ENCODE results near the gene NUDT12. TPM values are rescaled to one million over a fixed set of nuclear protein-coding genes. Genes with fewer than 3 reads are reported as not detected.

Gene NUDT12
- total RNA-seq, 1 experiment from 2014 or later = not detected

- H3K9me3 ChIP-seq (ENCODE audit: low read length) = no peaks in the 10 kb centered on the region
- no peak for DNase-seq
- H3K27me3 ChIP-seq (ENCODE audit: low read length) = no peaks in the 10 kb centered on the region
- H3K4me3 ChIP-seq (ENCODE audit: low read length) = no peak overlapping the region
- no peaks in the 10 kb centered on the region for H3K79me2 ChIP-seq (ENCODE audit: low read length)
- no peaks in the 10 kb centered on the region for H3K9me2 ChIP-seq (replicated peaks; ENCODE audit: insufficient read depth, low read length)
- H3K27ac ChIP-seq (ENCODE audit: low read length) = no peak overlapping the region
- H3K9ac ChIP-seq (ENCODE audit: low read length) = no peak overlapping the region
- H4K20me1 ChIP-seq (ENCODE audit: insufficient read depth, low read depth, low read length) = no peaks in the 10 kb centered on the region
- H2AFZ ChIP-seq (ENCODE audit: low read length) = no peak overlapping the region
- no peaks in the 10 kb centered on the region for H3K4me1 ChIP-seq (ENCODE audit: low read length)
- H3K36me3 ChIP-seq (ENCODE audit: insufficient read depth, low read length) = no peaks in the 10 kb centered on the region
- no peak overlapping the region for H3K4me2 ChIP-seq (ENCODE audit: low read depth, low read length, poor library complexity, severe bottlenecking)
Observed at GRCh38 chr5:103532086-103532734, 30.4 kb downstream of the NUDT12 start.

- Histone ChIP-seq H3K4me2 (ENCODE audit: low read depth, low read length, poor library complexity, severe bottlenecking) (no peak overlapping the region), H3K36me3 (ENCODE audit: insufficient read depth, low read length) (no peaks in the 10 kb centered on the region), H2AFZ (ENCODE audit: low read length) (no peak overlapping the region), H3K4me3 (ENCODE audit: low read length) (no peak overlapping the region), H3K4me1 (ENCODE audit: low read length) (no peaks in the 10 kb centered on the region), H3K27me3 (ENCODE audit: low read length) (no peaks in the 10 kb centered on the region), H3K79me2 (ENCODE audit: low read length) (no peaks in the 10 kb centered on the region), H3K9me3 (ENCODE audit: low read length) (no peaks in the 10 kb centered on the region), H3K27ac (ENCODE audit: low read length) (no peak overlapping the region), H4K20me1 (ENCODE audit: insufficient read depth, low read depth, low read length) (no peaks in the 10 kb centered on the region), H3K9me2 (replicated peaks; ENCODE audit: insufficient read depth, low read length) (no peaks in the 10 kb centered on the region), H3K9ac (ENCODE audit: low read length) (no peak overlapping the region)
- DNase-seq = no peak
Observed at GRCh38 chr5:103526164-103526915, 36.2 kb downstream of the NUDT12 start.

DNA sequence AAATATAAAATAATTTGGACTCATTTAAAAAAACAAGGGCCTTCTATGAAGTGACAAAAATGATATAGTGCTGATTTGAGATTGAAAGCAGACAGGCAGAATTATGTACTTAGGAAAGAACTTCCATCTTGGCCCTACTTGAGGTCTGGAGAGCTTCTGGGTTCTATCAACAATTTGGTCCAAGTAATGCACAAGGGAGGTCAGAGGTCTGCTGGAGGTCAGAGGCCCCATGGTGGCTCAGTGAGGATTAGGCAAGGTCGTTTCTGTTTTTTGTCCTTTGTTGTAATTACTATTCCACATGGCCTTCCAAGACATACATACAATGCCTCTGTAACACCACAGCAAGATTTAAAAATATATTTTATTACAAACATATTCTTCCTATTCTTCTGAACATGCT lies 37.2 kb downstream of the NUDT12 start:
- Histone ChIP-seq H3K27ac (ENCODE audit: low read length) (no peak overlapping the region), H3K27me3 (ENCODE audit: low read length) (no peaks in the 10 kb centered on the region)

GRCh38 chr5:103523319-103523718 lies 39.3 kb downstream of the NUDT12 start:
- DNase-seq = no peak
- no peak overlapping the region for H2AFZ ChIP-seq (ENCODE audit: low read length)
- H3K4me1 ChIP-seq (ENCODE audit: low read length) = no peaks in the 10 kb centered on the region
- no peak overlapping the region for H3K27ac ChIP-seq (ENCODE audit: low read length)
- H4K20me1 ChIP-seq (ENCODE audit: insufficient read depth, low read depth, low read length) = no peaks in the 10 kb centered on the region
- H3K36me3 ChIP-seq (ENCODE audit: insufficient read depth, low read length) = no peaks in the 10 kb centered on the region
- no peaks in the 10 kb centered on the region for H3K9me2 ChIP-seq (replicated peaks; ENCODE audit: insufficient read depth, low read length)
- H3K9ac ChIP-seq (ENCODE audit: low read length) = no peak overlapping the region
- no peak overlapping the region for H3K4me2 ChIP-seq (ENCODE audit: low read depth, low read length, poor library complexity, severe bottlenecking)
- H3K79me2 ChIP-seq (ENCODE audit: low read length) = no peaks in the 10 kb centered on the region
- no peak overlapping the region for H3K4me3 ChIP-seq (ENCODE audit: low read length)
- no peaks in the 10 kb centered on the region for H3K9me3 ChIP-seq (ENCODE audit: low read length)
- no peaks in the 10 kb centered on the region for H3K27me3 ChIP-seq (ENCODE audit: low read length)

More for the DNA sequence above, 37.2 kb downstream of the NUDT12 start:
- Histone ChIP-seq H3K4me2 (ENCODE audit: low read depth, low read length, poor library complexity, severe bottlenecking) (no peak overlapping the region), H3K9ac (ENCODE audit: low read length) (no peak overlapping the region), H3K9me3 (ENCODE audit: low read length) (no peaks in the 10 kb centered on the region), H4K20me1 (ENCODE audit: insufficient read depth, low read depth, low read length) (no peaks in the 10 kb centered on the region), H3K9me2 (replicated peaks; ENCODE audit: insufficient read depth, low read length) (no peaks in the 10 kb centered on the region), H2AFZ (ENCODE audit: low read length) (no peak overlapping the region), H3K4me1 (ENCODE audit: low read length) (no peaks in the 10 kb centered on the region), H3K4me3 (ENCODE audit: low read length) (no peak overlapping the region), H3K36me3 (ENCODE audit: insufficient read depth, low read length) (no peaks in the 10 kb centered on the region), H3K79me2 (ENCODE audit: low read length) (no peaks in the 10 kb centered on the region)
- no peak for DNase-seq

GRCh38 chr5:103522586-103522985 lies 40.0 kb downstream of the NUDT12 start:
- Histone ChIP-seq H3K4me3 (ENCODE audit: low read length) (no peak overlapping the region), H3K9ac (ENCODE audit: low read length) (no peak overlapping the region), H3K27ac (ENCODE audit: low read length) (no peak overlapping the region), H3K9me2 (replicated peaks; ENCODE audit: insufficient read depth, low read length) (no peaks in the 10 kb centered on the region), H3K4me1 (ENCODE audit: low read length) (no peaks in the 10 kb centered on the region), H3K9me3 (ENCODE audit: low read length) (no peaks in the 10 kb centered on the region), H2AFZ (ENCODE audit: low read length) (no peak overlapping the region), H3K79me2 (ENCODE audit: low read length) (no peaks in the 10 kb centered on the region), H3K4me2 (ENCODE audit: low read depth, low read length, poor library complexity, severe bottlenecking) (no peak overlapping the region), H3K27me3 (ENCODE audit: low read length) (no peaks in the 10 kb centered on the region), H3K36me3 (ENCODE audit: insufficient read depth, low read length) (no peaks in the 10 kb centered on the region), H4K20me1 (ENCODE audit: insufficient read depth, low read depth, low read length) (no peaks in the 10 kb centered on the region)
- no peak for DNase-seq

GRCh38 chr5:103519550-103519949 lies 43.0 kb downstream of the NUDT12 start:
- Histone ChIP-seq H3K9ac (ENCODE audit: low read length) (no peak overlapping the region), H3K4me2 (ENCODE audit: low read depth, low read length, poor library complexity, severe bottlenecking) (no peak overlapping the region), H2AFZ (ENCODE audit: low read length) (no peak overlapping the region), H4K20me1 (ENCODE audit: insufficient read depth, low read depth, low read length) (no peaks in the 10 kb centered on the region), H3K36me3 (ENCODE audit: insufficient read depth, low read length) (no peaks in the 10 kb centered on the region), H3K4me1 (ENCODE audit: low read length) (no peaks in the 10 kb centered on the region), H3K79me2 (ENCODE audit: low read length) (no peaks in the 10 kb centered on the region), H3K4me3 (ENCODE audit: low read length) (no peak overlapping the region), H3K9me2 (replicated peaks; ENCODE audit: insufficient read depth, low read length) (no peaks in the 10 kb centered on the region), H3K9me3 (ENCODE audit: low read length) (no peaks in the 10 kb centered on the region), H3K27ac (ENCODE audit: low read length) (no peak overlapping the region), H3K27me3 (ENCODE audit: low read length) (no peaks in the 10 kb centered on the region)
- no peak for DNase-seq

GRCh38 chr5:103514371-103514770 lies 48.2 kb downstream of the NUDT12 start:
- Histone ChIP-seq H4K20me1 (ENCODE audit: insufficient read depth, low read depth, low read length) (no peaks in the 10 kb centered on the region), H2AFZ (ENCODE audit: low read length) (no peak overlapping the region), H3K4me2 (ENCODE audit: low read depth, low read length, poor library complexity, severe bottlenecking) (no peak overlapping the region), H3K4me3 (ENCODE audit: low read length) (no peak overlapping the region), H3K27me3 (ENCODE audit: low read length) (no peaks in the 10 kb centered on the region), H3K36me3 (ENCODE audit: insufficient read depth, low read length) (no peaks in the 10 kb centered on the region), H3K9ac (ENCODE audit: low read length) (no peak overlapping the region), H3K4me1 (ENCODE audit: low read length) (no peaks in the 10 kb centered on the region), H3K79me2 (ENCODE audit: low read length) (no peaks in the 10 kb centered on the region), H3K9me2 (replicated peaks; ENCODE audit: insufficient read depth, low read length) (no peaks in the 10 kb centered on the region), H3K9me3 (ENCODE audit: low read length) (no peaks in the 10 kb centered on the region), H3K27ac (ENCODE audit: low read length) (no peak overlapping the region)
- no peak for DNase-seq

DNA sequence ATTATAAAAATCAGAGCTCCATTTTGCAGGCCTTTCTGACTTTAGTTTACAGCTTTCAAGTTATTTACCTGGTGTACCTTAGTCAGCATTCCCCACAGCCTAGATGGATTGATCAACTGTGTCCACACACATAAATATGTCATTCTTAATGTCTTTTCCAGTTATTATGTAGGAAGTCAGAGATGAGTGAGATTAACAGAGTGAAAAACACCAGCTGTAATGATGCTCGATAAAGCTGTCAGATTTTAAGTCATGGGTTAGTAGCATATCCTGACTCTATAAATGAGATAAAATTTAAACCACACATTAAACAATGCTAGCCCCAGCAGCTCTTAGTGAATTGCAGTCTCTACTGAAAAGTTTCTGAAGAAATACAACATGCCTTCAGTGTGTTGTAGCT lies 48.9 kb downstream of the NUDT12 start:
- no peaks in the 10 kb centered on the region for H3K4me1 ChIP-seq (ENCODE audit: low read length)
- H2AFZ ChIP-seq (ENCODE audit: low read length) = no peak overlapping the region
- H3K79me2 ChIP-seq (ENCODE audit: low read length) = no peaks in the 10 kb centered on the region
- no peaks in the 10 kb centered on the region for H3K9me2 ChIP-seq (replicated peaks; ENCODE audit: insufficient read depth, low read length)
- no peaks in the 10 kb centered on the region for H3K9me3 ChIP-seq (ENCODE audit: low read length)
- H3K27ac ChIP-seq (ENCODE audit: low read length) = no peak overlapping the region
- H4K20me1 ChIP-seq (ENCODE audit: insufficient read depth, low read depth, low read length) = no peaks in the 10 kb centered on the region
- H3K4me3 ChIP-seq (ENCODE audit: low read length) = no peak overlapping the region
- H3K4me2 ChIP-seq (ENCODE audit: low read depth, low read length, poor library complexity, severe bottlenecking) = no peak overlapping the region
- H3K9ac ChIP-seq (ENCODE audit: low read length) = no peak overlapping the region
- no peaks in the 10 kb centered on the region for H3K36me3 ChIP-seq (ENCODE audit: insufficient read depth, low read length)
- DNase-seq = no peak
- no peaks in the 10 kb centered on the region for H3K27me3 ChIP-seq (ENCODE audit: low read length)

Measured in Karpas-422 (cell line).